SK-N-SH (cell line): ENCODE results near the gene KLHL12.

Source experiments
- EP300 ChIP-seq, 2 experiments: IDR thresholded peaks; 2 replicates each; pipeline versions ENCODE4 v1.4.0 to v1.6.1; 2012; ENCODE audit warnings: borderline replicate concordance in 1 of 2, low read depth in 1 of 2, low read length in 1 of 2
- FOSL2 ChIP-seq: IDR thresholded peaks from 2 replicates; pipeline ENCODE4 v1.4.0; 2012; ENCODE audit warnings: low read depth, mild to moderate bottlenecking, moderate library complexity, borderline replicate concordance
- GABPA ChIP-seq: IDR thresholded peaks from 2 replicates; pipeline ENCODE4 v1.4.0; 2012; ENCODE audit warnings: low read depth, mild to moderate bottlenecking
- JUND ChIP-seq: IDR thresholded peaks from 2 replicates; pipeline ENCODE4 v1.4.0; 2012
- NFIC ChIP-seq: IDR thresholded peaks from 2 replicates; pipeline ENCODE4 v1.4.0; 2012; ENCODE audit warnings: borderline replicate concordance
- POLR2AphosphoS5 ChIP-seq: IDR thresholded peaks from 2 replicates; pipeline ENCODE4 v1.6.1; 2012; ENCODE audit warnings: low read depth, low read length
- RCOR1 ChIP-seq: fragments of 150-350 bp; IDR thresholded peaks from 2 replicates; pipeline ENCODE4 v1.6.1; 2017; ENCODE audit warnings: antibody characterized with exemption, low read length
- SIN3A ChIP-seq: IDR thresholded peaks from 2 replicates; pipeline ENCODE4 v1.6.1; 2012; ENCODE audit warnings: low read depth, mild to moderate bottlenecking, low read length, moderate library complexity, borderline replicate concordance
- SMC3 ChIP-seq: IDR thresholded peaks from 2 replicates; pipeline ENCODE4 v1.6.1; 2012; ENCODE audit warnings: low read depth, low read length, improper control_type of control experiment
- TAF1 ChIP-seq: IDR thresholded peaks from 2 replicates; pipeline ENCODE4 v1.6.1; 2012; ENCODE audit warnings: low read depth, mild to moderate bottlenecking, low read length, moderate library complexity, borderline replicate concordance
- YY1 ChIP-seq: IDR thresholded peaks from 2 replicates; pipeline ENCODE4 v1.4.0; 2012; ENCODE audit warnings: low read depth, mild to moderate bottlenecking
- TF ChIP-seq, protein P1 (sequence below): fragments of 200-600 bp; sonication (generic); IDR thresholded peaks from 2 replicates; pipeline ENCODE4 v1.6.1; 2017; ENCODE audit warnings: antibody characterized with exemption, mild to moderate bottlenecking, moderate library complexity
- TF ChIP-seq, protein P2 (sequence below): IDR thresholded peaks from 2 replicates; pipeline ENCODE4 v1.4.0; 2012; ENCODE audit warnings: low read depth

DNA sequence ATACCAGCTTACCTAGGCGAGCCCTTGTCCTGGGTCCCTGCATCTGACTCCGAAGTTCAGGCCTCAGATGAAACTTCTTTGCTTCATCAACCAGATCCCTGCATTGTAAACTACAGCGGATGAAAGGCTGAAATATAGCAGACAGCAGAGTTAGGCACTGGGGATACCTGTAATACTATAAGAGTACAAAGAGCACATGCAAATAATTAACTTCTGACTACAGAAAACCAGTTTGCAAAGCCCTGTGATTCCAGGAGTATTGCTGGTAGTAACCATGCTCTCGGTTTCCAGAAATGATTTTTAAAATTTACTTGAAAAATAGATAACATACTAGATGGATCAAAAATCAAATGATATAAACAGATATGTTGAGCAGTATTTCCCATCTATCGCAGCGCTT is 18.0 kb downstream of the KLHL12 start:
- TF ChIP-seq, protein P1, sequence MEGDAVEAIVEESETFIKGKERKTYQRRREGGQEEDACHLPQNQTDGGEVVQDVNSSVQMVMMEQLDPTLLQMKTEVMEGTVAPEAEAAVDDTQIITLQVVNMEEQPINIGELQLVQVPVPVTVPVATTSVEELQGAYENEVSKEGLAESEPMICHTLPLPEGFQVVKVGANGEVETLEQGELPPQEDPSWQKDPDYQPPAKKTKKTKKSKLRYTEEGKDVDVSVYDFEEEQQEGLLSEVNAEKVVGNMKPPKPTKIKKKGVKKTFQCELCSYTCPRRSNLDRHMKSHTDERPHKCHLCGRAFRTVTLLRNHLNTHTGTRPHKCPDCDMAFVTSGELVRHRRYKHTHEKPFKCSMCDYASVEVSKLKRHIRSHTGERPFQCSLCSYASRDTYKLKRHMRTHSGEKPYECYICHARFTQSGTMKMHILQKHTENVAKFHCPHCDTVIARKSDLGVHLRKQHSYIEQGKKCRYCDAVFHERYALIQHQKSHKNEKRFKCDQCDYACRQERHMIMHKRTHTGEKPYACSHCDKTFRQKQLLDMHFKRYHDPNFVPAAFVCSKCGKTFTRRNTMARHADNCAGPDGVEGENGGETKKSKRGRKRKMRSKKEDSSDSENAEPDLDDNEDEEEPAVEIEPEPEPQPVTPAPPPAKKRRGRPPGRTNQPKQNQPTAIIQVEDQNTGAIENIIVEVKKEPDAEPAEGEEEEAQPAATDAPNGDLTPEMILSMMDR, result no peak
- TF ChIP-seq SMC3 (no peak), JUND (no peak), TAF1 (no peak), EP300 (IDR thresholded peaks at IDR 0.05; ENCODE audit: borderline replicate concordance in 1 of 2, low read depth in 1 of 2, low read length in 1 of 2) (no peak), FOSL2 (no peak), GABPA (no peak), YY1 (no peak), SIN3A (no peak), RCOR1 (no peak), NFIC (no peak), POLR2AphosphoS5 (no peak)
- TF ChIP-seq, protein P2, sequence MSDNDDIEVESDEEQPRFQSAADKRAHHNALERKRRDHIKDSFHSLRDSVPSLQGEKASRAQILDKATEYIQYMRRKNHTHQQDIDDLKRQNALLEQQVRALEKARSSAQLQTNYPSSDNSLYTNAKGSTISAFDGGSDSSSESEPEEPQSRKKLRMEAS, result no peak
